K562 (cell line): ENCODE results near the gene MTA2. TPM values are rescaled to one million over a fixed set of nuclear protein-coding genes. Genes with fewer than 3 reads are reported as not detected.

Experiments
- ADNP ChIP-seq: fragments of 200-800 bp; sonication (Bioruptor generic); IDR thresholded peaks from 2 replicates; pipeline ENCODE4 v1.6.1; 2016; ENCODE audit warnings: missing genetic modification characterization, missing compliant biosample characterization
- DMBX1 ChIP-seq: fragments of 250-450 bp; sonication (Bioruptor Pico); IDR thresholded peaks from 2 replicates; pipeline ENCODE4 v1.8.0; 2022; ENCODE audit warnings: inconsistent platforms, mild to moderate bottlenecking, moderate library complexity, borderline replicate concordance
- FOXK1 ChIP-seq: sonication (generic); formaldehyde crosslinking; IDR thresholded peaks from 2 replicates; pipeline ENCODE4 v1.8.0; 2022; ENCODE audit warnings: missing genetic modification reagents, mild to moderate bottlenecking, borderline replicate concordance
- HDGF ChIP-seq: fragments of 450-650 bp; IDR thresholded peaks from 2 replicates; pipeline ENCODE4 v1.6.1; 2016
- KLF10 ChIP-seq: fragments of 250-450 bp; sonication (Bioruptor Pico); IDR thresholded peaks from 2 replicates; pipeline ENCODE4 v1.6.1; 2021; ENCODE audit warnings: matching md5 sums
- MCM7 ChIP-seq, 2 experiments: fragments of 450-650 bp; IDR thresholded peaks; 2 replicates each; pipeline ENCODE4 v1.6.1; 2016 to 2018
- MITF ChIP-seq: IDR thresholded peaks from 2 replicates; pipeline ENCODE4 v1.6.1; 2014; ENCODE audit warnings: antibody characterized with exemption
- MTA1 ChIP-seq: fragments of 450-650 bp; IDR thresholded peaks from 2 replicates; pipeline ENCODE4 v1.6.1; 2017; ENCODE audit warnings: borderline replicate concordance
- POLR2AphosphoS2 ChIP-seq: IDR thresholded peaks from 2 replicates; pipeline ENCODE4 v1.6.1; 2012; ENCODE audit warnings: low read length, improper control_type of control experiment
- REST ChIP-seq, 2 experiments: fragments of 450-650 bp; formaldehyde crosslinking in 1 of 2; IDR thresholded peaks; 2 replicates each; pipeline versions ENCODE4 v1.4.0 to v1.6.1; 2014 to 2020; ENCODE audit warnings: mild to moderate bottlenecking in 2 of 2, borderline replicate concordance in 1 of 2, low read depth in 1 of 2
- TEAD1 ChIP-seq, 2 experiments: fragments of 450-650 bp in 1 of 2; sonication (generic) in 1 of 2; formaldehyde crosslinking; IDR thresholded peaks; 2 replicates each; pipeline versions ENCODE4 v1.4.0 to v1.8.0; 2020 to 2022; ENCODE audit warnings: mild to moderate bottlenecking in 2 of 2, missing genetic modification reagents in 1 of 2
- ZFPM2 ChIP-seq: fragments of 250-450 bp; sonication (Bioruptor Pico); IDR thresholded peaks from 2 replicates; pipeline ENCODE4 v1.5.1; 2022; ENCODE audit warnings: mild to moderate bottlenecking
- ZNF121 ChIP-seq: sonication (generic); formaldehyde crosslinking; conservative IDR thresholded peaks from 2 replicates; pipeline ENCODE4 v1.8.0; 2022; ENCODE audit warnings: missing genetic modification reagents
- ZNF507 ChIP-seq: conservative IDR thresholded peaks from 2 replicates; pipeline ENCODE4 v1.6.1; 2017; ENCODE audit warnings: missing genetic modification characterization, missing compliant biosample characterization
- ZNF561 ChIP-seq: fragments of 450-650 bp; formaldehyde crosslinking; conservative IDR thresholded peaks from 2 replicates; pipeline ENCODE4 v1.4.0; 2020; ENCODE audit warnings: mild to moderate bottlenecking, moderate library complexity
- ZNF717 ChIP-seq: fragments of 250-450 bp; sonication (Bioruptor Pico); IDR thresholded peaks from 2 replicates; pipeline ENCODE4 v1.5.0; 2021
- polyA plus RNA-seq, 8 experiments: library from polyadenylated mRNA; depleted of rRNA in 4 of 8; stranded (reverse) in 5 of 8; unstranded in 3 of 8; fragments of >200 nt; fragmentation: Nextera tagmentation in 2 of 8; fragmentation: Illumina TruSeq in 1 of 8; extraction: Ambion mirVana in 2 of 8; extraction: Trizol in 1 of 8; gene quantifications; 2 replicates each; pipeline versions ENCODE4 v1.2.1 to v1.2.3, GENCODE V29; 2011 to 2014; ENCODE audit warnings: inconsistent platforms in 1 of 8, missing spikeins in 1 of 8
- total RNA-seq, 7 experiments: library from RNA; depleted of rRNA in 6 of 7; stranded (reverse); fragments of >200 nt in 6 of 7; fragmentation: Illumina TruSeq in 2 of 7; extraction: Trizol in 2 of 7; gene quantifications; 2 replicates each; pipeline versions ENCODE4 v1.2.1 to v1.2.3, GENCODE V29; 2011 to 2021; ENCODE audit warnings: low replicate concordance in 1 of 7

The MTA2 gene
- total and polyA plus RNA-seq, 9 of the 15 experiments (the other 6 are each of a cell fraction or from before 2014, with no cell fraction given) = 6.2 to 220 (median 172) TPM

- TF ChIP-seq HDGF = no peak
- TF ChIP-seq ADNP (tag) = no peak
- no peak for TF ChIP-seq REST (IDR thresholded peaks at IDR 0.05; ENCODE audit: borderline replicate concordance)
- no peak for TF ChIP-seq REST (CRISPR knock-in tag; IDR thresholded peaks at IDR 0.05; ENCODE audit: low read depth)
- no peak for TF ChIP-seq ZNF121
- no peak for TF ChIP-seq ZNF561
- TF ChIP-seq MITF = no peak
- no peak for TF ChIP-seq FOXK1
- TF ChIP-seq ZNF507 = no peak
- TF ChIP-seq POLR2AphosphoS2 = peak; percentile 33; the same call in 1 of the 2 replicates
- 0 out of 4 replicates have a peak, but pooled peaks of 1 of the 2 experiments have one; percentile 10 for TF ChIP-seq TEAD1 (CRISPR knock-in tag; IDR thresholded peaks at IDR 0.05)
- 0 out of 4 replicates have a peak, but pooled peaks of 1 of the 2 experiments have one; percentile 21 for TF ChIP-seq MCM7 (IDR thresholded peaks at IDR 0.05)
- TF ChIP-seq MTA1 = no peak
- no peak for TF ChIP-seq KLF10 (CRISPR knock-in tag)
- TF ChIP-seq ZFPM2 = no peak
- no peak for TF ChIP-seq ZNF717 (CRISPR knock-in tag)
- TF ChIP-seq DMBX1 (CRISPR knock-in tag) = no peak
Observed at GRCh38 chr11:62574363-62575071, 27.1 kb downstream of the MTA2 start (continued).
